Left forelimb (tissue), 1 donor: ENCODE measurements around the gene SLX4.

ENCODE experiments used
- DNase-seq: peaks from one replicate; pipeline ENCODE4 v3.0.0-alpha.2; 2018; ENCODE audit warnings: low spot score

Gene SLX4

GRCh38 chr16:3598236-3598635 is 13.2 kb downstream of the SLX4 start:
- DNase-seq, result no peak

DNA sequence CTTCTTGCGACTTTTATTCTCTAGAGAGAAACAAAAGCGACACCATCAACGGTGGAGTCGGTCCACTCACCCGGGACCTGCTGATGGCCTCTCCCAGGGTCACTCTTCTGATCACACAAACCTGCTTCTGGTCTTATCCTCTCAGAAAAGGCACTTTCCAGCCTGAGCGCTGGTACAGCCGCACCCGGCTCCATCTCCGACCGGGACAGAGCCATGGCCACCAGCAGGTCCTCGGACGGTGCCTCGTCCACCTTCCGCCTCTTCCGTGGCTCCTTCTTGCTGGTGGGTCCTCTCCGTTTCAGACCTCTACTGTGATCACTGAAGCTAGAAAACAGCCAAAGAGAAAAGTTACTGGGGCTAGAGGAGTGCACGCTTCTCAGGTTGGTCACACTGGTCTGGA is 13.7 kb downstream of the SLX4 start:
- no peak for DNase-seq

DNA sequence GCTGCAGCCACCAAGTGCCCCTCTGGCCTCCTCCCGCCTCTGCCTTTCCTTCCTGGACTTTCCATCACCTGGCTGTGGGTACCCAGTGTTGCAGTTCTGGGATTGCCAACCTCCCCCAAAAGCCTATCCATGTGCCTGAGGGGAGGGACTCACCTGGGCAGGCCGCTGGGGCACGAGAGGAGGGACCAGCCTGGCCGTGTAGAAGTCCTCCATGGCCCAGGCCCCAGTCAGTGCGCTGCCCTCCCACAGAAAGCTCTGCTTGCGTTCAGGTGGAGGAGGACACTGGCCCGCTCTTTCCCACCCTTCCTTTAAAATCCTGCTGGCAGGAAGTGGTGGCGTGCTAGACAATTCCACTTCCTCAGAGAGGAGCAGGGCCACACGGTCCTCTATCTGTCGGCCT is 14.2 kb downstream of the SLX4 start:
- no peak for DNase-seq

- no peak for DNase-seq
Measured at GRCh38 chr16:3596101-3596861, 15.1 kb downstream of the SLX4 start.

DNA sequence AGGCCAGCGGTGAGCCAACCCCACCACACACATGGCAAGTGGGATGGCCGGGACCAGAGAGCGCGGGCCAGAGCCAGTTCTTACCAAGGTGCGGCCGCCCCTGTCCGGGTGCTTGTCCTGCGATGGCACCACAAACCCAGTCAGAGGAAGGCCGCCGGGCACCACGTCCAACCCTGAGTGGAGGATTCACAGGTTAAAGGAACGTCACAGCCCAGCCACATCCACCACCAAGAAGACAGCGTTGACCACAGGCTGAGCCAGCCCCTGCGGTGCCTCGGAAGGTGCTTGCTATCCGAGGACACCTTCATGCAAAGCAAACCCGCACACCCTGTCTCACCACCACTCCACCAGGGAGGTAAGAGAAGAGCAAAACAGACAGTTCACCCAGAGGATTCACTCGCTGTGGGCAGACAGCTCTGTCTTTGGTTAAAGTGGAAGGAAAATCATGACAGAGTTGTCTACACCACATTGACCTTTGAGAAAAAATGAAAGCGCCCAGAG is 15.8 kb downstream of the SLX4 start:
- no peak for DNase-seq

DNA sequence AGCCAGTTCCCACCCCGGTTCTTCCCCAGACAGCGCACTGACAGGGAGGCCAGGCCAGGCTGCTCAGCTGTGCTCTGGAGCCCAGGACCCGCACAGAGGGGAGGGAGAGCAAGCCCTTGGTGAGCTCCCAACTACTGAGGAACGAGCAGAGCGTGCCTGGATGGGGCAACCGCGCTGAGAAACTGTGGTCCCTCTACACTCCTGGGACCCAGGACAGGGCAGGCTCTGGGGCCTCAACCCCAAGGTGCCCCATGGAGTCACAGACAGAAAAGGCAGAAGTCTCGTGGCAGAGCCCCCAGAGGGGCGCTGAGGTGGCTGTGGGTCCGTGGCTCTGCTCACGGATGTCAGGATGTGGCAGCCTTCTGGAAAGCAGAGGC is 16.3 kb downstream of the SLX4 start:
- DNase-seq, result no peak

- no peak for DNase-seq
Measured at GRCh38 chr16:3594316-3595109, 16.9 kb downstream of the SLX4 start.

GRCh38 chr16:3592559-3592958 is 18.8 kb downstream of the SLX4 start:
- no peak for DNase-seq

GRCh38 chr16:3591991-3592390 is 19.4 kb downstream of the SLX4 start:
- DNase-seq, result no peak

GRCh38 chr16:3591436-3591803 is 20.0 kb downstream of the SLX4 start:
- DNase-seq, result no peak

DNA sequence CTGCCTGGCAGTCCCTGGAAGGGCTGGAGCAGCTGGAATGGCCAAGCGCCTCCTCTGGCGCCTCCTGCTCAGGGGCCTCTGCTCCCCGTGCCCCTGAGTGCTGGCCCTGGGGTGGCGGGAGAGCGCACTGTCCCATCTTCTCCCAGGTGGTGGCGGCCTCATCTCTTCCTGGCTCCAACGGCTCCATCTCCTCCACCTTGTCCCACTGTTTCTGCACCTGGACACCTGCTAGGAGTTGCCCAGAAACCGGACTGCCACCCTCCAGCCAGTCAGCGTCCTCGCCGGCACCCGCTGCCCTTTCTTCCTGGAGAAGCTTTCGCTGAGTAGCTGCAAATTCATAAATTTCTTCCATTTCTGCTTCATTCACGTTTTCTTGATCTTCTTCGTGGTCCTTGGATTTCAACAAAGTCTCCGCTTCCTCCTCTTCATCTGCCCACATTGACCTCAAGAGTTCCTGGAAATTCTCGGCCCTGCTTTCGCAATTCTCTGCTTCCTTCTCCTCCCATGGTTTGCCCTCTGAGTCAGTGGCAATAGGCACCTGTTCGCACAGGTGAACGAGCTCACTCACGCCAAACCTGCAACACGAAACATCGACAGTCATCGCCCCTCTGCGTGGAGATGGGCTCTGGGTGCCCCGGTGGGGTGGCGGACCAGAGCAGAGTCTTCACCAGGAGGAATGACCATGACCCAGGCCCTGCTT is 20.5 kb downstream of the SLX4 start:
- no peak for DNase-seq

DNA sequence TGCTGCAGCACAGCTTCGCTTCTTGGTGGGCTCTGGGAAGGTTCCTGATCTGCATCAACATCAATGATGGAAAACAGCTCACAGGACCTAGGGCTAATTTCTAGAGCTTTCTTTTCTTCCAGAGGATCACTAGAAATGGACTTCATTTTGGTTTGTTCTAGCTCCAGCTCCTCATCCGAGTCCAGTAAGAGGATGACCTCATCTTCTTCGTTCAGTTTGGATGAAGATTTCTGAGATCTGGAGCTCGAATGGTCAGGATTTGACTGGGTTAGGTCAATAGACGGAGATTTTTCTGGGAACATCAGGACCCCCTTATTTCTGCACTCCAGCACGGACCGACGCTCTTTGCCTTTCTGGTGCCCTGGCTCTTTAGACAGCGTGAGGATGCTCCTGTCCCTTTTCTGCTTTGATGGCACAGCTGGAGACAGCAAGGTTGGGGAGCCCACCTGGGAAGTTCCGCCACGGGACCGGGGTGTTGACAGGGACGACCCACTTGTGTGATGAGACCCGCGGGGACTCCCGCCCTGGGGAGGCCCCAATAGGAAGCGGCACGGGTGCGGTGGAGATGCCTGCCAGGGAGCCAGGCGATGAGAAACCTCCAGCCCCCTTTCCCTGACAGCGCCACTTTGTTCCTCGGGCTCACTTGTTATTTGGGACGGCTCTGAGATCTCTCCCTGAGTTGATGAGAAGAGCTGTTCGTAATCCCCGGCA is 21.3 kb downstream of the SLX4 start:
- no peak for DNase-seq

DNA sequence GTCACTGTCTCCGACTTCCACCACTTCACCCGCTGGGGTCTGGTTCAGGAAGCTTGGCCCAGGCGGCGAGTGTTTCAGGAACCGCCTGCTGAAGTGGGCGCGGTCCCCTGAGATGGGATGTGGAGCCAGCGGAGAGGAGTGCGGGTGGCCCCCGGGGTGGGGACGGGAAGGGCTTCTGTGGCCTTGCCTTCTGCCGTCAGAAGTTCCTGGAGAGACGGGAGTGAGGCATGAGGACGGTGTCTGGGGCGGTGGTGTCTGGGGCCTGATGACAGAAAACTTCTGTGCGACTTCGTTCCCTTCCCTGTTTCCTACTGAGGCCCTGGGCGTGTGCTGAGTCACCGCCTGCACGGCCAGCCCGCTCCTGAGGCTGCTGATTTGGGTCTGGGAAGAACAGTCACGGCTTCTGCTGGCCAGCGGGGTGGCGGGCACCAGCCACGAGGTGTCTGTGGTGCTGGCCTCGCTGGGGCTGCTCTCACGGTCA is 21.9 kb downstream of the SLX4 start:
- no peak for DNase-seq

DNA sequence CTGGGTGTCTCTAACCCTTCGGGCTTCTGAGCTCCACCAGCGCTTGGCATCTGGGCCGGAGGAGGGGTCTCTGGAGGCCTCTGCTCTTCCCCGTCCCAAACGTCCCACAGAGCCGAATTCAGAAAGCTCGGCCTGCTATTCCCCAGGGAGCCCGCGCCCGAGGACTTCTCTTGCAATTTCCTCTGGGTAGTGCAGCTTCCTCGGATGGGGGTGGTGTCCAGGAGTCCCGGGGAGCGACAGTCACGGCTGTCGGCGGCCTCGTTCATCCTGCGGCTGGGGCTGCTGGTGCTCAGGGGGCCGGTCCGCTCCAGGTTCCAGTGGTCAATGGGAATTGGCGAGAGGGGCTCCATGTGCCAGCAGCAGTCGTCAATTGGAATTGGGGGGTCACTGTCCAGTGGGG is 22.4 kb downstream of the SLX4 start:
- no peak for DNase-seq

DNA sequence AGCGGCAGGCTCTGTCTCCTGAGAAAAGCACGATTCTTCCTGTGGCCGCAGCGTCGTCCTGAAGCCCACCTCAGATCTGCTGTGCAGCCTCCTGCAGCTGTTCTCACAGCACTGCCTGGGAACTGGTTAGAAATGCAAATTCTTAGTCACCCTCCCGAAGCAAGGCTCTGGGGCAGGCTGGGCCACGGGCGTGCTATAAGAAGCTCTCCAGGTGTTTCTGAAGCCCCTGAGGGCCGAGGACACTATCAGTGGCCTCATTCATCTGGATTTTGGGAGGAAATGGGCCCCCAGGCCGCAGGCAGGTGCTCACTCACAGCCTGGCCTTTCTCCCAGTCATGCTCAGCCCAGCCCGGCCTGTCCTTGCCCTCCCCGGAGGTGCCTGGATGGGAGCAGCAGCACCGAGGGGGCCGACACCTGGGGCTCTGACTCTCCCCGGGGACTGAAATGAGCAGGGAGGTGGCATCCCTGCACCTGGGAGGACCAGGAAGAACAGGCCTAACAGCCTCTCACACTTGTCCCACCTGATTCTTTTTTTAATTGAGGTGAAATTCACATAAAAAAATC is 23.8 kb downstream of the SLX4 start:
- no peak for DNase-seq

DNA sequence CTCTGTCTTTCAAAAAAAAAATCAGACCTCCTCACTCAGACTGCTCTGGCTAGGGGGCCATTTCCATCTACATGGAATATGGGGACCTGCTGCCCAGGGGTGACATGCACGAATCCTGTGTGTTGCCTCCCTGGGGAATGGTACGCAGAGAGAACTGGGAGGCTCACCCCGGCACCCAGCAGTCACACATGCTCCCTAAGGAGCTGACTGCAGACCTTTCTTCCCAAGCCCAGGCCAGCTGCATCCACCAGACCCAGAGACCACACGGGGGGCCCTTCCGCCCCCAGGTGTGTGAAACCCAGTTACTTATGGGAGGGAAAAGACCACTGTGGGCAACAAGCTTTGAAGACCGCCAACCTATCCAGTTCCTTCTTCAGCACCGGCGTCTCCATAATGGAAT is 27.0 kb downstream of the SLX4 start:
- DNase-seq, result no peak

- no peak for DNase-seq
Measured at GRCh38 chr16:3583303-3584038, 27.9 kb downstream of the SLX4 start.

- DNase-seq, result no peak
Measured at GRCh38 chr16:3582276-3583165, 28.9 kb downstream of the SLX4 start.

DNA sequence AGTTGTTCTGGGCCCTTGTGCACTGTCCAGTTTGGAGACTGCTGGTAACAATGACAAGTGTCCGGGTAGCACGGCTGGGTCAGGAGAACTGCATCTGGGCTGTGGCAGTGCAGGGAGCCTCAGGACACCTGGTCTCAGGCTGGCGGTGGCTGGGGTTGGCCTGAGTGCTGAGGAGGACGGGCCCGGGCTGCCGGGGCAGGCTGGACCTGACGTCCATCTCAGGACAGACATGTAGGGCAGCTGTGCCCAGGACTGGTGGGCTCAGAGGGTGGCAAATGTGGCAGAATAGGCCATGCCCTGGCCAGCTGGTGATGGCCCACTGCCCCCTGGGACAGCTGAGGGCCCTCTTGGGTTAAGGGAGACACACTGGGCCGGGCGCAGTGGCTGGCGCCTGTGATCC is 30.0 kb downstream of the SLX4 start:
- no peak for DNase-seq

- peak; percentile 83 for DNase-seq
Measured at GRCh38 chr16:3580686-3581085, 30.7 kb downstream of the SLX4 start.
